HG03460 (cell line): Measurements from ENCODE around the gene GASK1A.
"Not testable (repeated sequence)": the region's sequence is repeated elsewhere in the genome, so short reads cannot be mapped to it uniquely, and the experiment has no call there.

Experiments
- ATAC-seq: cut with Tn5 transposase; IDR thresholded peaks from one replicate; pipeline ENCODE4 v1.9.1; 2021; ENCODE audit not compliant: unreplicated experiment

GASK1A gene

DNA sequence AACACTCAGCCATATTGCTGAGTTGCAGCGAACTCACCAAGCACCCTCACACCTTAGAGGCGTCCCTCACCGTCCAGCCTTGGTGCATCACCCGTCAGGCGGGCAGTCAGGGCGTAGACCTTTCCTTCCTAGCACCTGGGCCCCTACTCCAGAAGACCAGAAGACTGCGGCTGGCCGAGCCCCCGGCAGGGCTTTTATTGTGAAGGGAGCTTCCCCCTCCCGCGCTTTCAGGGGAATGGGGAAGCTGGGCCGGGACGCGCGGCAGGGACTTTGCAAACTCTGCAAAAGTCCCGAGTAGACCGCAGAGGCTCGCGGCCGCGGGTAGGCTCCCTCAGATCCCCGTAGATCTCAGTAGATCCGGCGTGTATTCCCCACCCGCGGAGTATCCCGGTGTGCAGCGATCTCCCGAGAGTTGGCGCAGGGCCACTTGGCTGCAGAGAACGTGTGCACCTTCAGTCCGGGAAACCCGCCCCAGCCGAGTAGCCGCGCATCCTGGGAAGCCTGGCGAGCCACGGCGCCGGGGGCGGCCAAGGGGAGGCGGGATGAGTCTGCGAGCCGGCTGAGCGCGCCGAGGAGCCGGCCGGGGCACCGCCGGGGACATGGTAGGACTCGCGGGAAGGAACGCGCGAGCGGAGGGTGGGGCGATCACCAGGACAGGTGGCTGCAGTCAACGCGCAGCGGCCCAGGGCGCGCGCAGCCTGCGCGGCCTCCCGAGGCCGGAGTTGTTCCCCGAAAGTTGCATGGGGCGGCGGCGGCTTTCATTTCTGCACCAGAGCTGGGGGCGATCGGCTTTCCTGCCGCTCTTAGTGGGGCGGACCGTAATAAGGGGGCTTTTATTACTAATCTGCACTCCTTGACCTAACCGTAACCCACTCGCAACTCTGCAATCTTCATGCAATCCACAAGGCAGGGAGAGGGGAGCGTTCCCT lies at the start of gene GASK1A:
TSS of gene GASK1A (plus strand) at position 268 of the 929 bp plus-strand sequence. CDS start at position 600, 332 bp downstream.
- no peak for ATAC-seq

DNA sequence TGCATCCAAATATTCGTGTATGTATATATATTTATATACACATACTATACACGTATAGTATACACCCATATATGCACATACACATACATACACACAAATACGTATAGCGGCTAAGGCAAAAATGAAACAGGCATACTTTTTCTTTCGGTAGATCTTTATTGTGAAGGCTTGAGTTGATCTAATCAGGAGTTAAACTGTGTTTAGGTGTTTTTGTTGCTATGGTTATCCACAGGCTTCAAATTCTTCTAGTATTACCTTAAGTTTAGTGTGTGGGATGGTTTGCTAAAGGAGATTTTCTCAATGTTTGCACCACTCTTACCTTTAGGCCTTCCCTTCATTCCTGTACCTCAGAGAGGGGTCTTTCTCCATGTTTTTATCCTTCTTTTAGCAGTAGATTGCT lies 45.0 kb upstream of the GASK1A start:
- no peak for ATAC-seq

DNA sequence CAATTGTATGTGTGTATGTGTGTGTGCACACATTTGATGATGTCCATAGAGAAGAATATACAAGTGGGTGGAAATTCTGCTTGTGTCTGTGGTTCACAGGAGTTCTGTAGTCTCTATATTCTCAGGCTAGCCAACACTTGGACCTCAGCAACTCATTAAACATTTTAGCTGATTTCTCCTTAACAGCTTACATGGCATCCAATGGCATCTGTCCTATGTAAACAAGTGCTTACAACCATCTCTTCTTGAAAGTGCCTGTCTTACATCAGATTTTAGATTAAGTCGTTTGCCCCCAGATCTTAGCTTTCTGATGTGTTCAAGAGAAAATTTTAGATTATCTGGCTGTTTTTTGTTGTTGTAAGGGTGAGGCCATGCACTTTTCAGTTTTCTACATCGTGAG lies 44.2 kb upstream of the GASK1A start:
- no peak for ATAC-seq

DNA sequence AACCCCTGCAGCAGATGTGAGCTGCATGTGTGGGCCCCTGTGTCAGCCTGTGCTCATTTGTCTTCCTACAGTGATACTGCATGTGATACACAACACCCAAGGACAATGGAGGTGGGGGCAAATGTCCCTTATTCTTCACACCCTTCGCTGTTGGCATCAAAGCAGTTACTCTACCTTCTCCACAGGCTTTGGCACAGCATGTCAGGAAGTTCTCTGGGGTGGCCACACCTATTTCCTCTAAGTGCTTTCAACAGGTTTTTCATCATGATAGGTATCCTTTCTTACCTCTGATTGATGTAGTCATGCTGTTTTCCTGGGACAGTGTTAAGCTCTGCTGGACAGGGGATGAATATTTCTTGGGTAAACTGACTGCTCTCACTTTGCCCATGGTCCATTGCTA lies 43.6 kb upstream of the GASK1A start:
- ATAC-seq, result no peak

DNA sequence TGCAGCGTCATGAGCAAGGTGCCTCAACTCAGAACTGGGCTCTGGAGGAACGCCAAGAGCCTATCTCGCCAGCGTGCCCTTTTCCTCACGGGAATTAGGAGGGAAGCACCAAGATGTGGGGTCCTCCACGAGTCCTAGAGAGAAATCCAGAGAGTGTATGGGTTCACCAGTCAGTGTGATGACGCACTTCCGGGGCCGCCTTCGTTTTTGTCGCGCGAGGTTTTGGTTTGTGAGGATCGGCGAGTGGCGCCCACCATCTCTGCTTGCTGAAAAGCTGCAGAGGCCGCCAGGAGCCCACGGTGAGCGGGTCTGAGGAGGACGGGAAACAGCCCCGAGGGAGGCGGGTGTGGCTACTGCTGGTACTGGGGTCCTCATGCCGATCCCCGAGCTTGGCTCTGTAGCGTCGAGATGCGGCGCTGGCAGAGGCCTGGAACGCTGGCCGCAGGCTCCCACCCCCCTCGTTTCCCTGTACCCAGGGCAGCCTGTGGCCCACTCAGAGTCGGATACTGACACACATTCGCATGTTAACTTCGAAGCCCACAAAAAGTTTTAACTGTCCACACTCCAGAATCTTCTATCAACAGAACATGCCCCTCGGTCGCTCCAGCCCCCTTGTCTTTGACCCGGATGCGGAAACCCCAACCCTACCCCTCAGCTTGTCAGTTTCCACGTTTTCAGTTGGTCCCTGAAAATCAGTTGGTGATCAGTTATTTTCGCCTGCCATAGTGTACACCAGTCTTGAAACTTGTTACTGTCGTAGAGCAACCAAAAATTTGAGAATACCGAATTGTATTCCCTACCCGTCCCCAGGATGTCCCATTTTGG lies 42.7 kb upstream of the GASK1A start:
- ATAC-seq, result no peak

DNA sequence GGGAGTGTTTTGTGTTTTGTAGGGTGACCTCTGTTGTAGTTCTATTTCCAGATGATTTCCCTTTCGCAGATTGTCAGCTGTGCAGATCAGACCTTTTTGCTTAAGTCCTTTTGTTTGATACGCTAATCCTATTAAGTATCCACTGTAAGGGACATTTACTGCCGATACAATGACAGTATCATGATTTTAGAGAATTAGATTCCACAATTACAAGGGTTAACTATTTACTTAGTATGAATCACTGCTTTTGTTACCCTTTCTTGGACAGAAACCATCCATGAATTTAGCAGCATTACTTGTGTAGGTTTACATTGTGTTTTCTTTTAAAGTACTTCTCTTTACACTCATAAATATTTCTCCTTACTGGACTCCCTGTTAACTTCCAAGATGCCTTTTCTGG lies 41.8 kb upstream of the GASK1A start:
- ATAC-seq, result no peak

DNA sequence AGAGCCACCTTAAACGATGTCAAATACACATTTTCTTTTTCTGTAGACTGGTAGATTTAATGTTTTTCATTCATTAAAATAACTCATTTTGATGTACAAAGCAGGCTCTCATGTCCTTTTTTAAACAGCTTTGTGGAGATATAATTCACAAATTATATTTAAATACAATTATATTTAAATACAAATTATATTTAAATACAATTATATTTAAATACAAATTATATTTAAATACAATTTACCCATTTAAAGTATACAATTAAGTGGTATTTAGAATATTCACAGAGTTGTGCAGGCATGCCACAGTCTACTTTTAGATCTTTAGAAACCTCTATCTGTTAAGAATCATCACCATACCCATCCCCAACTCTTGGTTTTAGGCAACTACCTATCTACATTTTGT lies 36.4 kb upstream of the GASK1A start:
- no peak for ATAC-seq

DNA sequence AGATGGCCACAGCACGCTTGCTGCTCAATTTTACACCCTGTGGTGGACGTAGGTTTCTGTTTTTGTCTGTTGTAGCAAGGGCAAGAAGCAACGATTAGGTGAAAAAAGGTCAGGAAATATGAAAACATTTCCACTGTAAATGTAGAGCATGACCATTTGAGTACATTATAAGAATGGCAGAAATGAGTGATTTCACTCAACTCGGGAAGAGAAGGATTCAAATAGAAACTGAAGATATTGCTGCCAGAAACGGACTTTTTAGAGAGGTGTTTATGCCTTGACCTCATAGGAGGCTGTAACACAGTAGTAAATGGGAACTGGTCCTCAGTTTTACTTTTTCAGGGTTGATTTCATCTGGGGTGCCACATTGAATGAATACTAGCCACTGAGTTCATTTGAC lies 33.1 kb upstream of the GASK1A start:
- ATAC-seq, result no peak

DNA sequence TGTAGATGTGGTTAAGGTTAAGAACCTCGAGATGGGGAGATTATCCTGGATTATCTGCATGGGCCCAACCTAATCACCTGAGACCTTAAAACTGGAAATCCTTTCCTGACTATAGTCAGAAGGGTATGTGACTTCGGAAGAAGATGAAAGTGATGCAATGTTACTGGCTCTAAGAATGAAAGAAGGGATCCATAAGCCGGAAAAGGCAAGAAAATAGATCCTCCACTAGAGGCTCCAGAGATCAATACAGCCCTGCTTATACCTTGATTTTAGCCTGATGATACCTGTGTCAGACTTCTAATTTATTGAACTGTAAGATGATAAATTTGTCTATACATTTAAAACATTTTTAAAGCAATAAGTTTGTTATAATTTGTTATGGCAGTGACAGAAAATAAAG lies 21.5 kb upstream of the GASK1A start:
- ATAC-seq, result no peak

DNA sequence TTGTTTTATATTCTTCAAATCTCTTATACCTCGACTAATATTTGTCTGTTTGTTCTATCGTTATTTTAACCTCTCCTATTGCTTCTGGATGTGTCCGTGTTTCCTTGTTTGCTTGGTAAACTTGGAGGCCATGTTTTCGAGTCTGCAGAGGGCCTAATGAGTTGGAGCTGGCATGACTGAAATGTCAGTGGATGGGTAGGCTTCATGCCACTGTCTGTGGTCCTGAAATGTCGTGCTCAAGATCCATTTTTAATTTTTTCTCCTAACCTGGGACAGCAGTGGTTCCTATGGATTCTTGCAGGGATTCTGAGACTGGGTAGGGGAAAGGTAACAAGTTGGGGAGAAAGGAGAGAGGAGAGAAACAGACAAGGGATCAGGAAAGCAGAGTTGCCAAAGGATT lies 18.8 kb upstream of the GASK1A start:
- no peak for ATAC-seq

DNA sequence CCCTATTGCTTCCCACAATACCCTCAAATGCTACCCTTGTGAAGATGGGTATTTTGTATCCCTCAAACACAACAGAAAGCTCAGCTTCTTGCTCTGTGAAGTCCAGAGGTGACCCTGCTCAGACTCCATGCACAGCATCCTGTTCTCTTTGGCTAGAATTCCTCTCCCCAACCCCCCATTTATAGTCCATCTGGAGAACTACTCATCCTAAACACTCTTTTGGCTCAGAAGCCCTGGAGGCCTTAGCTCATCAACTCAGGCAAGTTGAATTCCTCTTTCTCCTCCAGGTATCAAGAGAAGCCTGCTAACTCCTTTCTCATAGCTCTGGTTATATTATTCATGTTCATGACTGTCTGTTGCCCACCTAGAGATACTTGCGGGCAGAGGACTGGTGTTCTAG lies 18.3 kb upstream of the GASK1A start:
- ATAC-seq, result no peak

DNA sequence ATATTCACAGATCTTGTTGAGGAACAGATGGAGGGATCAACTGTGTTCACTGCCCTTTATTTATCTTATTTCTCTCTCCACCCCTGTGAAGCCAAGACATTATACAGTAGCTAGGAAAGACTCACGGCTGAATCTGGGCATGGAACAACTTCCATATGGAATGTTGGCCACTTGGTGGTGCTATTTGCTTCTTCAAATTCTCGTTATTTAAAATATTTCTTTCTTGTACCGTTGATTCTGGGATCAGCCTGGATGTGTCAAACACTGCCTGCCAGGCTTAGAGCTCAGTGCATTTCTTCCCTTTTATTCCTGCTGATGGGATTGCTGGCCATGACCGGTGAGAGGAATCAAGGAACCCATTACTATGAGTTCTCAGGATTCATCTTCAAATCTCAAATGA lies 17.5 kb upstream of the GASK1A start:
- ATAC-seq, result no peak

DNA sequence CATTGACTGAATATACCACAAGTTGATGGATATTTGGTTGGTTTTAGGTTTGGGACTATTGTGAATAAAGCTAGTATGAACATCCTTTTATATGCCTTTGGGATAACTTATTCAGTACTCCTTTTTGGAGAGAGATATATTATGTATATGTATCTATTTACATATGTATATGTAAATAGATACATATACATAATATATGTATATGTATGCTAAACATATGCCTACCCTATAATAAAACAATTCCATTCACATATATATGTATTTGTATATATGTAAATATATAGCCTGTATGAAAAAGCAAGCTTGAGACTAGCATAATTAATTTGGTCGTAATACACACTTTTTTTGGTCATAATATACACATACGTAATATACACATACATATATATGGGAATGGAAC lies 15.8 kb upstream of the GASK1A start:
- ATAC-seq, result no peak

DNA sequence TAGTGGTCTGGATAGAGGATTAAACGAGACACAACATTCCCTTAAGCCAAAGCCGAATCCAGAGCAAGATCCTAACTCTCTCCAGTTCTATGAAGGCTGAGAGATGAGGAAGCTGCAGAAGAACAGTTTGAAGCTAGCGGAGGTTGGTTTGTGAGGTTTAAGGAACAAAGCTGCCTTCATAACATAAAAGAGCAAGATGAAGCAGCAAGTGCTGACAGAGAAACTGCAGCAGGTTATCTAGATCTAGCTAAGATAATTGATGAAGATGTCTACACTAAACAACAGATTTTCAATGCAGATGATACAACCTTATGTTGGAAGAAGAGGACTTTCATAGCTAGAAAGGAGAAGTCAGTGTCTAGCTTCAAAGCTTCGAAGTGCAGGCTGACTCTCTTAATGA lies 14.8 kb upstream of the GASK1A start:
- ATAC-seq, result no peak

DNA sequence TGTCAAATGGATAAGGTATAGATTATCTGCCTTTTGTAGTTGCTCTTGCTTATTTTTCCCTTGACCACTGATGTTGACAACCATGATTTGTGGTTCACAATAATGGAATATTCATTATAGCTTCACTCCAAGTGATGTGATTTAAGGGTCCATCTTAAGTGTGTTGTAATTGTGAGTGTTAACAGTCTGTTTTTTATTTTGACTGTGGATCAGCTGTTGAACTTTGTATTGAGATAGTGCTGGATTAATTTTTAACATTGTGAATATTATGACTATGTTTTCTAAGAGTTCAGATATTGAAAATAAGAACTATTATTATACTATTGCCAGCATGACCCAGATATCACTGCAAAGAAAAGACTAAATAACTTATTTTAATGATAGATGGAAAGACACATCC lies 8.6 kb upstream of the GASK1A start:
- no peak for ATAC-seq

DNA sequence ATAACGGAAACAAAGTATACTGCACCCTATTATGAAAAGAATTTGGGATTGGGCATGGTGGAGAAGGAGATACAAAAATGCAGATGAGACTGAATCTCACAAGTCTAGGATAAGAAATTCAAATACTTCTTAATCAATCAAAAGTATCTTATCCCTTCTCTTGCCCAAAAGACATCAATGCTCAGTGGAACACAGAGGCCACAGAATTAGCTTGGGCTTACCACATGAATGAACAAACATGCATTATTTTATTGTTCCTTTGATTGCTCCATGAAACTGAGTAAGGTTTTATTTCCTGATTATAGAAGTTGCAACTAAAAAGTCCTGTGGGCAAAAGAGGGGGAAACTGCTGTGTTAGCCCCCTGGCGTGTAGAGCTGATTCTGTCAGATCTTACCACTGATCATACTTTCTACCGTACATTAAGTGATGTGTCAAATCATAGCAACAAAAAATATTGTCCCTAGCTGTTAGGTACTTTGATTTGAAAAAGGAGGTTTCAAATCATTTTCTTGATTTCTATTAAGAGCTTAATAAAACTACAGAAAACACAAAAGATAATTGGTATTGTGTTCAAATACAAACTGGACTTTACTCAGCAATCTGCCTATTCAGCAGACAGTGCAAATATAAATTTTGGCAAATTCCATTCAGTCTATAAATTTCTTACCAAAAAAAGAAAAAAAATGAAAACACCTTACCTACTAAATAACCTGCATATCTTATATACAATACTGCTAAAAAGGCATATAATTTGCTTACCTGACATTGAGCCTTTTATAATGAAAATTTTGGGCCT lies 7.9 kb upstream of the GASK1A start:
- ATAC-seq, result no peak

DNA sequence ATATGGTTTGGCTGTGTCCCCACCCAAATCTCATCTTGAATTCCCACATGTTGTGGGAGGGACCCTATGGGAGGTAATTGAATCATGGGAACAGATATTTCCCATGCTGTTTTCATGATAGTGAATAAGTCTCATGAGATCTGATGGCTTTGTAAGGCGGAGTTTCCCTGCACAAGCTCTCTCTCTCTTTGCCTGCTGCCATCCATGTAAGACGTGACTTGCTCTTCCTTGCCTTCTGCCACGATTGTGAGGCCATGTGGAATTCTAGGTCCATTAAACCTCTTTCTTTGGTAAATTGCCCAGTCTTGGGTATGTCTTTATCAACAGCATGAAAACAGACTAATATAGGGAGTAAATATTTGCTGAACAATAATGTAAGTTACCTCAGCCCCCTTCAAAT lies 4.2 kb upstream of the GASK1A start:
- ATAC-seq, result not testable (repeated sequence)

DNA sequence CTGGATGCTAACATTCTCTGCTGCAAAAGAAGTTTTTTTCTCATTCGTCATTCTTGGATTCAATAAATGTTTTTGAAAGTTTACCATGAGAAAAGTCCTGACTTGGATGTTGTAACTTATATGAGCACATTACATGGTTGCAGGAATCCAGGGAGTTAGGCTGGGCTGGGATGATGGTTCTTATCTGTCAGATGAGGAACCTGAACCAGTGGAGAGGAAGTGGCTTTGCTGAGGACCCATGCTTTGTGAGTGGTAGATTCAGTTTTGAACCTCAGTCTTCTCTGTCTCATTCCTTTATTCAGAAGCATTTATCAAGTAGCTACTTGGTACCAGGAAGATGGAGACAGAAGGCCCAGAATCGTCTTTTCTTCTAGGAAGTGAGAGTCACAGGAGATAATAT lies 3.7 kb upstream of the GASK1A start:
- ATAC-seq, result no peak

DNA sequence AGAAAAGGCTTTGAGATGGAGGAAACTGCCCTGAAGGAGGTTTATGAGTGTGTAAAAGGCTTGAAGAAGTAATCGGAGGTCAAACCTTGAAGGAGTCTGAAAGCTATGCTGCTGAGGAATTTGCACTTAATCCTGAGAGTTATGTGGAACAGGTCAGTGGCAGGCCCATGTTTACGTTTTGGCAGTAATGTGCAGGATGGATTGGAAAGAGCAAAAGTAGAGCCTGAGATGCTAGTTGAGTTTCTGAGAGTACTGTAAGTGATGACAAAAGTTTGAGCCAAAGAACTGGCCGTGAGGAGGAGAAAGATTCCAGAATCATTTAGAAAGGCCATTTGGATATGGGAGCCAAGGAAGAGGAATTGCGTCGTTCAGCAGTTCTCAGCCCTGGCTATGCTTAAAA lies 3.2 kb upstream of the GASK1A start:
- ATAC-seq, result no peak

DNA sequence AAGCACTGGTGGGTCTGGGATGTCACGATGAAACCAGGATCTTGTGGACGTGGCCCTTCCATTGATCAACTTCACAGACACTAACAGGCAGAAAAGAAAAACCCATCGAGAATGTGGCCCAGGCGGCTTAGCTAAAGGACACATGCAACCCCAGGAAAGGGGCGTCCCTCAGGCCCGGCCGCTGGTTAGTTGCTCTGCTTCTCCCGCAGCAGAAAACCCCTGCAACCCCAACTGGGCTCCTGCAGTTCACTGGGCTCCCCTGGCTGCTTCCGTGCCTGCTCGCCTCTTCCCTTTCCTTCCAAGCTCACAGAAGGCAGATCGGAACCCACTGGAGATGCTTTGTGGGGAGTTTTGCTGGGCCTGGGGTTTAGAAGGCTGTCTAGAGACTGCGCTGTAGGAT lies 1.1 kb downstream of the GASK1A start:
- ATAC-seq, result no peak

DNA sequence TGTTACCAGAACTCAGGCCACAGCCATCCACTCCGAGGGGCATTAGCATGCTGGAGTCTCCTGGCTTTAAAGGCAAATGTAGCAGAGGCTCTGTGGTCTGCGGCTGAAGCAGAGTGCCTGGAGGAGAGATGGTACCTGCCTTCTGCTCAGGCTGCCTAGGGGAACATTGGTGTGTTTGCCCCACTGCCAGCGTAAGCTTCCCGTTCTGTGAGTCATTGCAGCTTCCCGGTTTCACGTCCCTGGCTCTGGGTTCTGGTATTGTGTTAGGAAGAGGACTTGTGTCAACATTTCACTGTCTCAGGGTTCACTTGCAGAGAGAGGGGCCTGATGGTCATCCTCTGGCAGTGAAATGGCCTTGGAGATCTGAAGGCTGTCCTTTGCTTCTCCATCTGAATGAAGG lies 1.8 kb downstream of the GASK1A start:
- ATAC-seq, result no peak
